Measurements from ENCODE around the gene DLX2. TPM values are rescaled to one million over a fixed set of nuclear protein-coding genes. Genes with fewer than 3 reads are reported as not detected.

Gene DLX2
- total RNA-seq, 4 donors from 2014 or later = not detected

GRCh38 chr2:172089633-172090032, 13.1 kb downstream of the DLX2 start:
- H3K9me3 ChIP-seq = no peaks in the 10 kb centered on the region
- H3K36me3 ChIP-seq = no peaks in the 10 kb centered on the region
- no peak overlapping the region for H3K27ac ChIP-seq
- intact Hi-C loops (cut with DNase I) = no loop called here
- no peak overlapping the region for H3K4me3 ChIP-seq
- no peak for DNase-seq
- TF ChIP-seq POLR2A (IDR thresholded peaks at IDR 0.05) (no peak), CTCF (IDR thresholded peaks at IDR 0.05) (no peak)
- peaks cover 61 to 100% (median 92%) of the 10 kb centered on the region in 4 donors for H3K27me3 ChIP-seq
- H3K4me1 ChIP-seq = peaks cover 30 to 65% (median 30%) of the 10 kb centered on the region in 3 donors
- 34 to 51% methylated on average over 3 to 5 of the region's 7 CpGs for WGBS, 2 donors

DNA sequence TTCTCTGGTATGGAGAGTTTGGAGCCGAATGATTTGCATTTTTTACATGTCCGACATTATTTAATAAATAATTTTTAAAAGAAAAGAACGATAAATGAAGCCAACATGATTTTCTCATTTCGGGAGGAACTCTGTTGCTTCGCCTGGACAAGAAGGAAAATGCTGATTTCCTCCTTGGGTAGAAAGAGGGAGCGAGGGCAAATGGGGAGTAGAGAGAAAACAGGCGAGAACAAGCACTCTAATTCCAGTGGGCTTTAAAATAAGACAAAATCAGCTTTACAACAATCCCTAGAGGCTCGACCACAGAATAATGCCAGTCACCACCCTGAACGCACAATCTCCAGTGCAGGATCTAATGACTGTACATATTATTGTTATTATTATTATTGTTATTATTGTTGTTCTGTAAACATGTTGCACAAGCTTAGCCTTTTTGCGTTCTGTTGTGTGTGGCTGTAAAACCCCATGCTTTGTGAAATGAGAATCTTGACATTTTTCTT, 13.6 kb downstream of the DLX2 start:
- 17 to 23% methylated on average over 10 of the region's 10 CpGs for WGBS, 2 donors
- H3K4me3 ChIP-seq = no peak overlapping the region
- no peak overlapping the region for H3K27ac ChIP-seq
- intact Hi-C loops (cut with DNase I) = no loop called here
- H3K36me3 ChIP-seq = no peaks in the 10 kb centered on the region
- H3K9me3 ChIP-seq = no peaks in the 10 kb centered on the region
- no peak for DNase-seq
- peaks cover 61 to 100% (median 93%) of the 10 kb centered on the region in 4 donors for H3K27me3 ChIP-seq
- peaks cover 29 to 65% (median 30%) of the 10 kb centered on the region in 3 donors for H3K4me1 ChIP-seq
- TF ChIP-seq POLR2A (IDR thresholded peaks at IDR 0.05) (no peak), CTCF (IDR thresholded peaks at IDR 0.05) (no peak)

- Histone ChIP-seq H3K4me3 (no peak overlapping the region), H3K27ac (no peak overlapping the region), H3K9me3 (no peaks in the 10 kb centered on the region), H3K4me1 (peaks cover 29 to 68% (median 30%) of the 10 kb centered on the region in 3 donors), H3K27me3 (peaks cover 58 to 100% (median 93%) of the 10 kb centered on the region in 4 donors), H3K36me3 (no peaks in the 10 kb centered on the region)
- WGBS, 2 donors = 18 to 24% methylated on average over 15 to 22 of the region's 37 CpGs
- no peak for TF ChIP-seq POLR2A (IDR thresholded peaks at IDR 0.05)
- TF ChIP-seq CTCF (IDR thresholded peaks at IDR 0.05) = no peak
- intact Hi-C loops (cut with DNase I) = no loop called here
- no peak for DNase-seq
Measured at GRCh38 chr2:172088245-172089004, 14.3 kb downstream of the DLX2 start.

DNA sequence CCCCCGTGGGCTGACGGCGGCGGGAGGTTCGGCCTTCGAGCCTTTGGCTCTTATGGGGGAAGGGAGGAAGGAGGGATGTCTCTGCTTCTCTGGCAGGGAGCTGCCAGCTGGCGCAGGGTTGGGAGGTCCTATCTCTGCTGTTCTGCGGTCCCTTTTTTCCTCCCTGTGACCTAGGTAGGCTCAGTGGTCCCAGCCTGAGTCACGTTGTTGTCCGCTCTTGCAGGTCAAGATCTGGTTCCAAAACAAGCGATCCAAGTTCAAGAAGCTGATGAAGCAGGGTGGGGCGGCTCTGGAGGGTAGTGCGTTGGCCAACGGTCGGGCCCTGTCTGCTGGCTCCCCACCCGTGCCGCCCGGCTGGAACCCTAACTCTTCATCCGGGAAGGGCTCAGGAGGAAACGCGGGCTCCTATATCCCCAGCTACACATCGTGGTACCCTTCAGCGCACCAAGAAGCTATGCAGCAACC, 14.9 kb downstream of the DLX2 start:
- Histone ChIP-seq H3K27me3 (peaks cover 52 to 100% (median 93%) of the 10 kb centered on the region in 4 donors), H3K4me3 (peak overlapping the region in 1 of 4 donors; percentile 8), H3K36me3 (no peaks in the 10 kb centered on the region), H3K9me3 (no peaks in the 10 kb centered on the region), H3K27ac (no peak overlapping the region), H3K4me1 (peaks cover 29 to 74% (median 34%) of the 10 kb centered on the region in 3 donors)
- TF ChIP-seq CTCF (IDR thresholded peaks at IDR 0.05) (no peak), POLR2A (IDR thresholded peaks at IDR 0.05) (no peak)
- intact Hi-C loops (cut with DNase I) = no loop called here
- WGBS, 2 donors = 7 to 10% methylated on average over 3 to 10 of the region's 23 CpGs
- DNase-seq = no peak

DNA sequence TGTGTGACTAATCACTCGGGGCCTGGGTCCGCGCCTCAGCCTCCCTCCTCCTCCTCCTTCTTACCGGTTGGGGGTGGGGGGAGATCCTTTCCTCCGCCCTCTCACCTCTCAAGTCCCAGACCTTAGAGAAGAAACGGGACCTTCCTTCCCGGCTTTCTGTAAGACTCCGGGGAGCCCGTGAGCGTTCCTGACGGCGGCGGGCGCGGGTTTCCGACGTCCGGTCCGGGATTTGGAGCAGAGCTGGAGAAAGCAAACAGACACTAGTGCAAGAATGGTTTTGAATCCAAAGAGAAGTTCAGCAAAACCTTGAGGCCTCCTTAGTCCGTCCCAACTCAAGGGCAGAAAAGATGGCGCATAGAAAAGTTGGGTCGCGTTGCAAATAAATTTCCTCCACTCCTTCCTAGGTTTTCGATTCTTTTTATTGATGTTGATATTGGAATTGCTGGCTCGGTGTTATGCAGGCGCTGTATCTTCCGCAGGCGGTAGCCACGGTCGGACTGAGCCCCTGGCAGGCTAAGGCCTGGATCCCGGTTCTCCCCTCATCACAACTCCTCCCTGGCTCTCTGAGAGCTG, 15.4 kb downstream of the DLX2 start:
- no peak for TF ChIP-seq CTCF (IDR thresholded peaks at IDR 0.05)
- TF ChIP-seq POLR2A (IDR thresholded peaks at IDR 0.05) = no peak
- WGBS, 2 donors = 8 to 12% methylated on average over 16 to 21 of the region's 31 CpGs
- H3K9me3 ChIP-seq = no peaks in the 10 kb centered on the region
- H3K4me3 ChIP-seq = peak overlapping the region in 2 of 4 donors; percentile 42 to 55
- peaks cover 52 to 100% (median 94%) of the 10 kb centered on the region in 4 donors for H3K27me3 ChIP-seq
- intact Hi-C loops (cut with DNase I) = no loop called here
- DNase-seq = no peak
- H3K27ac ChIP-seq = no peak overlapping the region
- H3K4me1 ChIP-seq = peaks cover 29 to 79% (median 35%) of the 10 kb centered on the region in 3 donors
- H3K36me3 ChIP-seq = no peaks in the 10 kb centered on the region
